Stomach (tissue), 9 donors: ENCODE data around the gene PDSS2. TPM values are rescaled to one million over a fixed set of nuclear protein-coding genes. Genes with fewer than 3 reads are reported as not detected.
"Not testable (repeated sequence)": the region's sequence is repeated elsewhere in the genome, so short reads cannot be mapped to it uniquely, and the experiment has no call there.

ENCODE experiments used
- DNase-seq, 2 donors: peaks; one replicate each; pipeline versions ENCODE4 v3.0.0 to v3.0.0-alpha.2; 2013 to 2019
- H3K27ac ChIP-seq, 5 donors: fragments of 200-600 bp in 4 of 5; sonication (generic) in 4 of 5; one replicate each; pipeline ENCODE4 v1.5.1; 2013 to 2019; ENCODE audit warnings: mild to moderate bottlenecking in 1 of 5, moderate library complexity in 1 of 5
- H3K27me3 ChIP-seq, 3 donors: fragments of 200-600 bp; sonication (generic); one replicate each; pipeline ENCODE4 v1.5.1; 2017 to 2019; ENCODE audit warnings: mixed run types in 1 of 3
- H3K36me3 ChIP-seq, 4 donors: fragments of 200-600 bp; sonication (generic); 1 replicate in 3 of 4; 2 replicates in 1 of 4; pipeline ENCODE4 v1.5.1; 2016 to 2019
- H3K4me1 ChIP-seq, 4 donors: fragments of 200-600 bp; sonication (generic); one replicate each; pipeline ENCODE4 v1.5.1; 2016 to 2019
- H3K4me3 ChIP-seq, 4 donors: fragments of 200-600 bp; sonication (generic) in 3 of 4; one replicate each; pipeline ENCODE4 v1.5.1; 2016 to 2019; ENCODE audit warnings: mild to moderate bottlenecking in 1 of 4
- H3K9me3 ChIP-seq, 4 donors: fragments of 200-600 bp; sonication (generic); one replicate each; pipeline ENCODE4 v1.5.1; 2016 to 2019
- CTCF ChIP-seq, 7 experiments: fragments of 450-650 bp in 4 of 7; fragments of 200-600 bp in 3 of 7; sonication (generic) in 3 of 7; IDR thresholded peaks; one replicate each; pipeline ENCODE4 v1.5.1; 2016 to 2019; ENCODE audit warnings: antibody characterized with exemption in 7 of 7, control low read depth in 2 of 7, mild to moderate bottlenecking in 1 of 7
- EP300 ChIP-seq: sonication (generic); formaldehyde crosslinking; IDR thresholded peaks from one replicate; pipeline ENCODE4 v1.6.1; 2017; ENCODE audit warnings: antibody characterized with exemption
- POLR2A ChIP-seq, 4 donors: fragments of 450-650 bp; IDR thresholded peaks; one replicate each; pipeline ENCODE4 v1.6.1; 2016; ENCODE audit warnings: antibody characterized with exemption in 4 of 4, control low read depth in 2 of 4, mild to moderate bottlenecking in 1 of 4, moderate library complexity in 1 of 4
- POLR2AphosphoS5 ChIP-seq, 3 donors: sonication (generic); formaldehyde crosslinking; IDR thresholded peaks; one replicate each; pipeline ENCODE4 v1.6.1; 2016; ENCODE audit warnings: antibody characterized with exemption in 3 of 3
- WGBS, 5 donors: extraction: QIAGEN DNeasy Blood & Tissue Kit in 3 of 5; methylation state at CpG; one replicate each; pipeline versions ENCODE4 v1.1.5 to v1.1.7; 2013 to 2018; 5-methylcytosine and 5-hydroxymethylcytosine counted together
- intact Hi-C: fragments of 100-400 bp; cut with DNase I; formaldehyde crosslinking; loops from one replicate; pipeline ENCODE4 v1.15.1; 2023; ENCODE audit warnings: low total_unique reads
- polyA plus RNA-seq, 3 donors: library from polyadenylated mRNA; stranded (reverse); fragments of 200-250 nt; gene quantifications; one replicate each; pipeline ENCODE4 v1.2.3, GENCODE V29; 2013
- total RNA-seq, 5 donors: library from RNA; depleted of rRNA; stranded (reverse); fragments of >200 nt; gene quantifications; one replicate each; pipeline versions ENCODE4 v1.1.0 to v1.2.3, GENCODE V29; 2014 to 2016
- donor health status: healthy with polysubstance abuse.
- donor health status: Bipolar disorder and iron deficiency.
- donor health status: healthy.

The PDSS2 gene
- total and polyA plus RNA-seq, 8 donors: 4.5 to 26.1 (median 9.8) TPM; not detected in 1

GRCh38 chr6:107121266-107121665 lies 338.1 kb downstream of the PDSS2 start:
- WGBS, 5 donors: 92 to 95% (median 93%) methylated on average over 6 of the region's 6 CpGs
- intact Hi-C loops: no loop called here
- Histone ChIP-seq H3K27ac (no peak overlapping the region), H3K4me3 (no peak overlapping the region), H3K9me3 (no peaks in the 10 kb centered on the region), H3K36me3 (no peaks in the 10 kb centered on the region), H3K27me3 (peaks cover 0 to 20% (median 0%) of the 10 kb centered on the region in 3 donors), H3K4me1 (peaks cover 4 to 8% (median 7%) of the 10 kb centered on the region in 4 donors)
- DNase-seq: no peak
- no peak for TF ChIP-seq CTCF (IDR thresholded peaks at IDR 0.05)

- intact Hi-C loops: no loop called here
- no peak for DNase-seq
- TF ChIP-seq POLR2A (IDR thresholded peaks at IDR 0.05): no peak
- TF ChIP-seq EP300: no peak
- no peak for TF ChIP-seq CTCF (IDR thresholded peaks at IDR 0.05)
- no peak for TF ChIP-seq POLR2AphosphoS5 (IDR thresholded peaks at IDR 0.05)
- Histone ChIP-seq H3K9me3 (no peaks in the 10 kb centered on the region), H3K36me3 (no peaks in the 10 kb centered on the region), H3K27me3 (peaks cover 0 to 23% (median 0%) of the 10 kb centered on the region in 3 donors), H3K4me3 (no peak overlapping the region), H3K4me1 (peaks cover 8 to 16% (median 12%) of the 10 kb centered on the region in 4 donors), H3K27ac (no peak overlapping the region)
- 88 to 100% (median 97%) methylated on average over 4 of the region's 4 CpGs for WGBS, 5 donors
These were observed 339.0 kb downstream of the PDSS2 start for GRCh38 chr6:107120404-107120803.

GRCh38 chr6:107118976-107119375 lies 340.4 kb downstream of the PDSS2 start:
- WGBS, 5 donors: 60 to 85% (median 73%) methylated on average over 2 of the region's 2 CpGs
- Histone ChIP-seq H3K9me3 (no peaks in the 10 kb centered on the region), H3K27me3 (peaks cover 0 to 23% (median 0%) of the 10 kb centered on the region in 3 donors), H3K4me1 (peaks cover 9 to 18% (median 14%) of the 10 kb centered on the region in 4 donors), H3K27ac (no peak overlapping the region), H3K36me3 (no peaks in the 10 kb centered on the region), H3K4me3 (no peak overlapping the region)
- DNase-seq: no peak
- intact Hi-C loops: no loop called here
- no peak for TF ChIP-seq CTCF (IDR thresholded peaks at IDR 0.05)
- TF ChIP-seq POLR2AphosphoS5 (IDR thresholded peaks at IDR 0.05): no peak
- TF ChIP-seq EP300: no peak
- no peak for TF ChIP-seq POLR2A (IDR thresholded peaks at IDR 0.05)

- H3K9me3 ChIP-seq, DNase-seq, H3K27ac ChIP-seq, intact Hi-C loops, H3K36me3 ChIP-seq, H3K4me3 ChIP-seq: not testable (repeated sequence)
- Histone ChIP-seq H3K27me3 (peaks cover 0 to 23% (median 0%) of the 10 kb centered on the region in 3 donors), H3K4me1 (peaks cover 14 to 22% (median 19%) of the 10 kb centered on the region in 4 donors)
- WGBS, 5 donors: 90 to 93% (median 92%) methylated on average over 9 of the region's 9 CpGs
These were observed 340.8 kb downstream of the PDSS2 start for GRCh38 chr6:107118540-107118939.

- H3K4me1 ChIP-seq: peaks cover 15 to 25% (median 21%) of the 10 kb centered on the region in 4 donors
- peaks cover 0 to 23% (median 0%) of the 10 kb centered on the region in 3 donors for H3K27me3 ChIP-seq
- WGBS, 5 donors: 23 to 32% (median 30%) methylated on average over 7 of the region's 7 CpGs
- no peak for DNase-seq
- H3K9me3 ChIP-seq: no peaks in the 10 kb centered on the region
- intact Hi-C loops: no loop called here
- H3K36me3 ChIP-seq: no peaks in the 10 kb centered on the region
- H3K27ac ChIP-seq: peak overlapping the region in 2 of 5 donors; percentile 87 to 91
- TF ChIP-seq POLR2AphosphoS5 (IDR thresholded peaks at IDR 0.05) (no peak), CTCF (IDR thresholded peaks at IDR 0.05) (no peak), EP300 (no peak), POLR2A (IDR thresholded peaks at IDR 0.05) (no peak)
- H3K4me3 ChIP-seq: peak overlapping the region in 3 of 4 donors; percentile 76 to 91 (median 77)
These were observed 342.4 kb downstream of the PDSS2 start for GRCh38 chr6:107116931-107117330.
